ENCODE results near the gene PNLDC1. TPM values are rescaled to one million over a fixed set of nuclear protein-coding genes. Genes with fewer than 3 reads are reported as not detected.
A peak's percentile ranks its signal among the peaks of the same experiment; 100 is the strongest.

PNLDC1 gene, protein sequence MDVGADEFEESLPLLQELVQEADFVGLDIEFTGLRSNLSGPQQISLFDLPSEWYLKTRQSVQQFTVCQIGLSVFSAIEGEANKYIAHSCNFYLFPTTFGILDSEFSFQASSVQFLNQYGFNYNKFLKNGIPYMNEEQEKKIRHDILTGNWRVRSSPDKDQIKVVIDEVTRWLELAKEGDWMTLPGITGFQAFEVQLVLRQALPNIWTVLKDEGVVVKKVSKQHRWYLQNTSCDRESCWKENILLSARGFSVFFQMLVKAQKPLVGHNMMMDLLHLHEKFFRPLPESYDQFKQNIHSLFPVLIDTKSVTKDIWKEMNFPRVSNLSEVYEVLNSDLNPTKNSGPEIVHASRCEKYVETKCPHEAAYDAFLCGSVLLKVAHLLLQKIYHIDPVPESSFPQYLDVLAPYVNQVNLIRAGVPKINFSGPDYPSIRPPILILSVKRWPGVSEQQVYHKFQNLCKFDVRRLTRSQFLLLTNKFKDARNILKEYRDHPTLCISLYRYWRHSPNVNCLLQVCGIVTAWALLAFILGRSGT
- total RNA-seq = 10 to 100 TPM; 11.4 to 19.9 TPM
- polyA plus RNA-seq (ENCODE audit: insufficient read depth, low read depth, low replicate concordance) = 31.6 TPM
- long read RNA-seq, donor 1 = 0 reads
- long read RNA-seq, donor 2 = 0 reads

DNA sequence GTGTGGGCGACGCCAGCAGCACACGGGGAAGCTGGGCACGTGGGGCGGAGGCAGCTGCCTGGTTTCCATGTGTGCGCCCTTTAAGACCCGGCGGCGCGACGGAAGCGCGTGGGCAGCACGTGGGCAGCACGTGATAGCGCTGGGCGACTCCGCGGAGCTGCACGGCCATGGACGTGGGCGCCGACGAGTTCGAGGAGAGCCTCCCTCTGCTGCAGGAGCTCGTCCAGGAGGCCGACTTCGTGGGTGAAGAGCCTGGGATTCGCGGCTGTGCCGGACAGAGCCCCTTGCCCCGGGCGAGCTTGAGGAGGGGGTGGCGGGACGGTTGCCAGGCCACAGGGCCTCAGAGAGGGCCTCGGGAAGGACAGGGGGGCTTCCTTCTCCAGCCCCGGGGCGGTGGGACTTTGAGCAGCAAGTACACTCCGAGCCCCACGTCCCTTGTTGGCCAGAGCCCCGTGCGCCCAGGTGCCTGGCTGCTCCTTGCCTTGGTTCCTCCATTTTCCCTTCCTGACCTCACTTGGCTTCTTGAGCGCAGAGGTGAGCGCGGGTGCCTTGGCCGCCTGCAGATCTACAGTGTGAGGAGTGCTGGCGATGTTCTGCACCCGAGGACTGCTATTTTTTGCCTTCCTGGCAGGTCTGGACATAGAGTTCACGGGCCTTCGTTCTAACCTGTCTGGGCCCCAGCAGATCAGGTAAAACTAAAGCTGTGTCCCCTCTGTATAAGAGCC lies at the start of gene PNLDC1:
Gene PNLDC1, plus strand, starts transcription at position 136 of the 725 bp plus-strand sequence. Its CDS starts 32 bp downstream, at position 168.
- H3K27me3 ChIP-seq = no peaks in the 10 kb centered on the region
- H3K36me3 ChIP-seq (ENCODE audit: low read depth, missing control alignments) = no peaks in the 10 kb centered on the region
- H3K4me1 ChIP-seq = no peaks in the 10 kb centered on the region
- TF ChIP-seq POLR2A (IDR thresholded peaks at IDR 0.05) = no peak
- TF ChIP-seq CTCF (IDR thresholded peaks at IDR 0.05) = no peak
- intact Hi-C loops (cut with DNase I; ENCODE audit: low total_unique reads) = no loop called here
- DNase-seq = peak; percentile 62
- H3K9me3 ChIP-seq = no peaks in the 10 kb centered on the region
- H3K27ac ChIP-seq = no peak within 1 kb of the TSS
- H3K4me3 ChIP-seq = peak within 1 kb of the TSS; percentile 39 to 48
- WGBS, 2 donors = 57 to 79% methylated on average over 28 to 50 of the region's 50 CpGs

DNA sequence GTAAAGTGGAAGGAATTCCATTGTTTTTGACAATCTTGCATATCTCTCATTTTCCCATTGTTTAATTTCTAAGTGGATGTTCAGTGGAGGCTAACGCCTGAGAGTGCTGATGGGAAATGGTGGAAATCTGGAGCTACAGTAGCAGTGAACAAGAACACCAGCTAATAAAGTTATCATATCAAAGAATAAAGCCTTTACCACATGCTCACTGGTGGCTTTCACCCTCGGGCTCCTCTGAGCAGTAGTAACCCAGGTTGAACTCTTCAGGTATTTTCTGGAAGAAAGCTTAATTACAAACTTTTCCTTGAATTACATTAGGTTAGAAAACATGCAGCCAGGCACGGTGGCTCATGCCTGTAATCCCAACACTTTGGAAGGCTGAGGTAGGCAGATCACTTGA lies 48.6 kb upstream of the PNLDC1 start:
- DNase-seq = no peak
- Histone ChIP-seq H3K36me3 (ENCODE audit: low read depth, missing control alignments) (no peaks in the 10 kb centered on the region), H3K27me3 (no peaks in the 10 kb centered on the region), H3K9me3 (no peaks in the 10 kb centered on the region), H3K27ac (no peak overlapping the region), H3K4me3 (no peak overlapping the region), H3K4me1 (no peaks in the 10 kb centered on the region)
- no peak for TF ChIP-seq POLR2A (IDR thresholded peaks at IDR 0.05)
- TF ChIP-seq CTCF (IDR thresholded peaks at IDR 0.05) = no peak
- intact Hi-C loops (cut with DNase I; ENCODE audit: low total_unique reads) = no loop called here
- WGBS, 2 donors = 80 to 87% methylated on average over 3 of the region's 3 CpGs

DNA sequence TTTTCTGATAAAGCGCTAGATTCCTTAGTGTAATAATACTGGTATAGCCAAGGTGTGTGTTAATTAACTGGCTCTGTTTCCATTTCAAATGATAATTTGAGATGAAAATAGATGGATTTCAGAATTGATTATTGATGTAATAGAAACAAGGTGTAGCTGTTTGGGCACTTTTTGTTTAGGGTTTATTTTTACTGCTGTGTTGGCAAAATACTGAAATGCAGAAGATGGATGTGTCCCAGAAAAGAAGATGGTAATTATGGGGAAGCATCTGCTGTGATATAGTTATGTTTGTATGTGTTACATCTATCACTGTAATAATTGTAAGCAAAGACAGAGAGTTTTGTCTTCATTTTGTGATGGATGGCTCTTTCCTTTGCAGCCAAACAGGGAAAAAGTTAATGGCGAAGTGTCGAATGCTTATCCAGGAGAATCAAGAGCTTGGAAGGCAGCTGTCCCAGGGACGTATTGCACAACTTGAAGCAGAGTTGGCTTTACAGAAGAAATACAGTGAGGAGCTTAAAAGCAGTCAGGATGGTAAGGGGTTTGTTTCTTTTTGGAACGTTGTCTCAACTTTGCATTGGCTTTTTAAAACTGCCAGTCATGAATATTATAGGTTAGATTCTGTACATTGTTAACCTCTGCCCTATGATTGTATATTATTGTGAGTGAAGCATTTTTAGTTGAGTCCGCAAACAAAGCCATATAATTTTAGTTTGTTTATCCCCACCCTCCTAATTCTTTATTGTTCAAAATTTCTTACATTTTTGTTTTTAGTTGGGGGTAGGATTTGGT lies 46.8 kb upstream of the PNLDC1 start:
- DNase-seq = no peak
- no peak overlapping the region for H3K4me3 ChIP-seq
- 88 to 89% methylated on average over 6 of the region's 6 CpGs for WGBS, 2 donors
- H3K36me3 ChIP-seq (ENCODE audit: low read depth, missing control alignments) = no peaks in the 10 kb centered on the region
- H3K27me3 ChIP-seq = no peaks in the 10 kb centered on the region
- no peaks in the 10 kb centered on the region for H3K9me3 ChIP-seq
- TF ChIP-seq POLR2A (IDR thresholded peaks at IDR 0.05) = no peak
- no peak for TF ChIP-seq CTCF (IDR thresholded peaks at IDR 0.05)
- no peak overlapping the region for H3K27ac ChIP-seq
- intact Hi-C loops (cut with DNase I; ENCODE audit: low total_unique reads) = no loop called here
- no peaks in the 10 kb centered on the region for H3K4me1 ChIP-seq

DNA sequence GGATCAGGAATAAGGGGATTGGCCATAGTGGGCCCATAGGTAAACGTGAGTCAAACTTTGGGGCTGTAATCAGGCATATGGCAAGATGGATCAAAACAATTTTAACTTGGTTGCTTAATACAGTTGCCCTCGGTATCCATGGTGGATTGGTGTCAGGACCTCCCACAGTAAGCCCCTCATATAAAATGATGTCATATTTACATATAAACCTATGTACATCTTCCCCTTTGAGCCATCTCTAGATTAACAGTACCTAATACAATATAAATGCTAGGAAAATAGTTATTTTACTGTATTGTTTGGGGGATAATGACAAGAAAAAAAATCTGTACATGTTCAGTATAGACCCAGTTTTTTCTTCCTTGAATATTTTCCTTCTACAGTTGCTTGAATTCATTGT lies 45.7 kb upstream of the PNLDC1 start:
- Histone ChIP-seq H3K27ac (no peak overlapping the region), H3K9me3 (no peaks in the 10 kb centered on the region), H3K36me3 (ENCODE audit: low read depth, missing control alignments) (no peaks in the 10 kb centered on the region), H3K4me1 (no peaks in the 10 kb centered on the region), H3K27me3 (no peaks in the 10 kb centered on the region), H3K4me3 (no peak overlapping the region)
- 75 to 82% methylated on average over 2 of the region's 2 CpGs for WGBS, 2 donors
- TF ChIP-seq CTCF (IDR thresholded peaks at IDR 0.05) = no peak
- no peak for TF ChIP-seq POLR2A (IDR thresholded peaks at IDR 0.05)
- no peak for DNase-seq
- intact Hi-C loops (cut with DNase I; ENCODE audit: low total_unique reads) = no loop called here

Data from testis (tissue), 5 donors.